IMR-90 (cell line): ENCODE results near the gene ASXL3. TPM values are rescaled to one million over a fixed set of nuclear protein-coding genes. Genes with fewer than 3 reads are reported as not detected.

Experiments
- ATAC-seq: fragments of 200-7000 bp; cut with Tn5 transposase; 2 replicates; pipeline ENCODE4 v1.9.1; 2020; ENCODE audit warnings: low read depth, mild to moderate bottlenecking, moderate library complexity
- BruUV-seq: library from RNA; stranded (reverse); fragments of 400-500 nt; replicated peaks from 2 replicates; lab custom pipeline; 2021; lab: Mats Ljungman, UMichigan
- CTCF ChIA-PET: fragments of 300-600 bp; formaldehyde crosslinking; extraction: SDS; loops from one replicate; lab custom pipeline; 2021; ENCODE audit warnings: antibody characterized with exemption; lab: Yijun Ruan, JAX
- POLR2A ChIA-PET: fragments of 300-600 bp; sonication (Branson Sonifier 250); formaldehyde crosslinking; loops from one replicate; lab custom pipeline; 2022; ENCODE audit warnings: antibody characterized with exemption; ENCODE audit not compliant: unreplicated experiment; lab: Charles Lee
- DNase-seq: peaks from one replicate; pipeline ENCODE4 v3.0.0; 2013
- H2AFZ ChIP-seq: replicated peaks from 2 replicates; pipeline ENCODE3; 2013; ENCODE audit warnings: low read length, mild to moderate bottlenecking; ENCODE audit not compliant: poor library complexity
- H2AK5ac ChIP-seq: 2 replicates; pipeline ENCODE4 v1.6.1; 2013; ENCODE audit warnings: low read depth, low read length, inconsistent platforms
- H2AK9ac ChIP-seq: replicated peaks from 2 replicates; pipeline ENCODE3; 2013; ENCODE audit warnings: mild to moderate bottlenecking, low read depth, low read length, moderate library complexity; ENCODE audit not compliant: poor library complexity
- H2BK120ac ChIP-seq: 2 replicates; pipeline ENCODE4 v1.6.1; 2013; ENCODE audit warnings: low read depth, low read length, inconsistent platforms
- H2BK15ac ChIP-seq: 3 replicates; pipeline ENCODE4 v1.6.1; 2013; ENCODE audit warnings: low read depth, low read length, inconsistent platforms
- H2BK20ac ChIP-seq: 2 replicates; pipeline ENCODE4 v1.6.1; 2013; ENCODE audit warnings: low read depth, mild to moderate bottlenecking, inconsistent platforms, low read length, moderate library complexity
- H2BK5ac ChIP-seq: 2 replicates; pipeline ENCODE4 v1.6.1; 2013; ENCODE audit warnings: mild to moderate bottlenecking, low read depth, low read length, inconsistent platforms; ENCODE audit not compliant: poor library complexity, severe bottlenecking
- H3K14ac ChIP-seq: replicated peaks from 2 replicates; pipeline ENCODE4 v1.6.1; 2013; ENCODE audit warnings: low read depth, low read length, inconsistent platforms
- H3K18ac ChIP-seq: 2 replicates; pipeline ENCODE4 v1.6.1; 2013; ENCODE audit warnings: low read depth, low read length, control low read depth
- H3K23ac ChIP-seq: 2 replicates; pipeline ENCODE4 v1.6.1; 2013; ENCODE audit warnings: low read depth, low read length, inconsistent platforms
- H3K27ac ChIP-seq: 2 replicates; pipeline ENCODE4 v1.5.1; 2013; ENCODE audit warnings: mild to moderate bottlenecking, control low read depth, low read length; ENCODE audit not compliant: insufficient read depth
- H3K27me3 ChIP-seq: 2 replicates; pipeline ENCODE4 v1.6.1; 2013; ENCODE audit warnings: low read length; ENCODE audit not compliant: control insufficient read depth, insufficient read depth
- H3K36me3 ChIP-seq: 2 replicates; pipeline ENCODE4 v1.6.1; 2013; ENCODE audit warnings: low read length, mixed read lengths; ENCODE audit not compliant: control insufficient read depth, insufficient read depth
- H3K4ac ChIP-seq: 2 replicates; pipeline ENCODE4 v1.6.1; 2013; ENCODE audit warnings: low read depth, low read length, inconsistent platforms
- H3K4me1 ChIP-seq: 2 replicates; pipeline ENCODE4 v1.6.1; 2013; ENCODE audit warnings: low read length, mixed read lengths; ENCODE audit not compliant: control insufficient read depth, insufficient read depth
- H3K4me2 ChIP-seq: 2 replicates; pipeline ENCODE4 v1.6.1; 2013; ENCODE audit warnings: low read depth, mild to moderate bottlenecking, control low read depth, low read length, moderate library complexity
- H3K4me3 ChIP-seq: 2 replicates; pipeline ENCODE4 v1.5.1; 2013; ENCODE audit warnings: low read depth, mild to moderate bottlenecking, control low read depth, low read length, moderate library complexity; ENCODE audit not compliant: insufficient read depth
- H3K56ac ChIP-seq: 2 replicates; pipeline ENCODE4 v1.6.1; 2013; ENCODE audit warnings: low read length, inconsistent platforms; ENCODE audit not compliant: insufficient read depth; ENCODE audit errors: extremely low read depth
- H3K79me1 ChIP-seq, 2 experiments: 2 replicates each; pipeline ENCODE4 v1.6.1; 2013; ENCODE audit warnings: low read length in 2 of 2, inconsistent platforms in 1 of 2, low read depth in 1 of 2
- H3K9ac ChIP-seq: 2 replicates; pipeline ENCODE4 v1.6.1; 2013; ENCODE audit warnings: low read depth, low read length, control low read depth
- H3K9me1 ChIP-seq: 2 replicates; pipeline ENCODE4 v1.6.1; 2013; ENCODE audit warnings: low read length, inconsistent platforms; ENCODE audit not compliant: insufficient read depth
- H3K9me3 ChIP-seq: 2 replicates; pipeline ENCODE4 v1.6.1; 2013; ENCODE audit warnings: low read length; ENCODE audit not compliant: control insufficient read depth, insufficient read depth
- H4K20me1 ChIP-seq: 2 replicates; pipeline ENCODE4 v1.6.1; 2013; ENCODE audit warnings: low read length, inconsistent platforms; ENCODE audit not compliant: insufficient read depth
- H4K5ac ChIP-seq: 2 replicates; pipeline ENCODE4 v1.6.1; 2013; ENCODE audit warnings: mild to moderate bottlenecking, low read depth, low read length, control low read depth
- H4K8ac ChIP-seq, 2 experiments: 2 replicates each; pipeline ENCODE4 v1.6.1; 2013; ENCODE audit warnings: low read depth in 2 of 2, low read length in 2 of 2, control low read depth in 1 of 2, inconsistent platforms in 1 of 2
- H4K91ac ChIP-seq: 2 replicates; pipeline ENCODE4 v1.6.1; 2013; ENCODE audit warnings: low read depth, low read length, inconsistent platforms; ENCODE audit not compliant: insufficient read depth
- BHLHE40 ChIP-seq: fragments of 150-350 bp; IDR thresholded peaks from 2 replicates; pipeline ENCODE4 v1.6.1; 2016; ENCODE audit warnings: mild to moderate bottlenecking, low read depth, low read length
- CEBPB ChIP-seq: IDR thresholded peaks from 2 replicates; pipeline ENCODE4 v1.6.1; 2012; ENCODE audit warnings: low read depth, low read length, improper control_type of control experiment
- CHD1 ChIP-seq: IDR thresholded peaks from 2 replicates; pipeline ENCODE4 v1.6.1; 2012; ENCODE audit warnings: low read depth, low read length, improper control_type of control experiment
- CTCF ChIP-seq: conservative IDR thresholded peaks from 2 replicates; pipeline ENCODE4 v1.5.1; 2012; ENCODE audit warnings: mild to moderate bottlenecking, low read depth, low read length, improper control_type of control experiment
- ELK1 ChIP-seq: fragments of 150-350 bp; IDR thresholded peaks from 2 replicates; pipeline ENCODE4 v1.6.1; 2016; ENCODE audit warnings: low read depth, mild to moderate bottlenecking, low read length, moderate library complexity, borderline replicate concordance
- FOS ChIP-seq: fragments of 150-350 bp; IDR thresholded peaks from 2 replicates; pipeline ENCODE4 v1.6.1; 2016; ENCODE audit warnings: low read depth, low read length
- MAFK ChIP-seq: IDR thresholded peaks from 2 replicates; pipeline ENCODE4 v1.6.1; 2012; ENCODE audit warnings: low read depth, low read length, improper control_type of control experiment
- MAZ ChIP-seq: IDR thresholded peaks from 2 replicates; pipeline ENCODE4 v1.6.1; 2012; ENCODE audit warnings: low read depth, mild to moderate bottlenecking, low read length, improper control_type of control experiment, moderate library complexity, borderline replicate concordance
- MXI1 ChIP-seq: IDR thresholded peaks from 2 replicates; pipeline ENCODE4 v1.6.1; 2012; ENCODE audit warnings: low read depth, mild to moderate bottlenecking, low read length, moderate library complexity, borderline replicate concordance
- NFE2L2 ChIP-seq: fragments of 150-350 bp; IDR thresholded peaks from 2 replicates; pipeline ENCODE4 v1.6.1; 2016; ENCODE audit warnings: low read depth, mild to moderate bottlenecking, low read length
- POLR2A ChIP-seq: IDR thresholded peaks from 2 replicates; pipeline ENCODE4 v1.6.1; 2012; ENCODE audit warnings: mild to moderate bottlenecking, low read depth, low read length
- RAD21 ChIP-seq: IDR thresholded peaks from 2 replicates; pipeline ENCODE4 v1.6.1; 2012; ENCODE audit warnings: low read length, improper control_type of control experiment
- RCOR1 ChIP-seq: IDR thresholded peaks from 2 replicates; pipeline ENCODE4 v1.6.1; 2012; ENCODE audit warnings: mild to moderate bottlenecking, low read length, improper control_type of control experiment; ENCODE audit not compliant: insufficient replicate concordance
- RFX5 ChIP-seq: IDR thresholded peaks from 2 replicates; pipeline ENCODE4 v1.8.0; 2012; ENCODE audit warnings: low read depth, mild to moderate bottlenecking, low read length, moderate library complexity
- SMC3 ChIP-seq: fragments of 150-350 bp; IDR thresholded peaks from 2 replicates; pipeline ENCODE4 v1.6.1; 2016; ENCODE audit warnings: low read depth, mild to moderate bottlenecking, antibody characterized with exemption, low read length, moderate library complexity
- USF2 ChIP-seq: fragments of 150-350 bp; IDR thresholded peaks from 2 replicates; pipeline ENCODE4 v1.6.1; 2017; ENCODE audit warnings: mild to moderate bottlenecking, antibody characterized with exemption, low read length, low read depth
- WGBS, 2 experiments: methylation state at CpG; one replicate each; pipeline versions ENCODE4 v1.1.5 to v1.1.7; 2013; ENCODE audit warnings: missing lambda C conversion rate in 2 of 2; ENCODE audit not compliant: insufficient read length in 1 of 2; ENCODE audit errors: extremely low coverage in 2 of 2; 5-methylcytosine and 5-hydroxymethylcytosine counted together
- dilution Hi-C: fragments of 300-500 bp; cut with HindIII; formaldehyde crosslinking; loops from one replicate; pipeline ENCODE4 v1.14.3; 2018; ENCODE audit warnings: low sequenced_read_pairs; ENCODE audit not compliant: unreplicated experiment
- in situ Hi-C: fragments of 300-500 bp; cut with MboI; formaldehyde crosslinking; loops from 3 replicates; pipeline ENCODE4 v1.14.3; 2019; ENCODE audit warnings: low sequenced_read_pairs, inconsistent platforms, mixed read lengths
- intact Hi-C: fragments of 100-400 bp; cut with micrococcal nuclease; formaldehyde crosslinking; loops from 2 replicates; pipeline ENCODE4 v1.10.0; 2022
- polyA plus RNA-seq, 3 experiments: library from polyadenylated mRNA; depleted of rRNA; stranded (reverse); fragments of >200 nt; gene quantifications; 2 replicates each; pipeline ENCODE4 v1.2.3, GENCODE V29; 2012; ENCODE audit warnings: low replicate concordance in 1 of 3
- total RNA-seq: library from RNA; depleted of rRNA; stranded (reverse); fragments of >200 nt; gene quantifications from 2 replicates; pipeline ENCODE4 v1.2.3, GENCODE V29; 2012

ASXL3 gene
- total and polyA plus RNA-seq, 2 of the 4 experiments (the other 2 are of a cell fraction) = 0.03 to 0.54 TPM

GRCh38 chr18:33716061-33716683 lies 138.2 kb downstream of the ASXL3 start:
- no peak overlapping the region for H4K8ac ChIP-seq
- dilution Hi-C loops = no loop called here
- in situ Hi-C loops = no loop called here
- H3K14ac ChIP-seq = no peak overlapping the region
- no peak overlapping the region for H2BK15ac ChIP-seq
- H3K23ac ChIP-seq = no peak overlapping the region
- no peak overlapping the region for H4K91ac ChIP-seq
- no peaks in the 10 kb centered on the region for H3K36me3 ChIP-seq
- H2AFZ ChIP-seq = no peak overlapping the region
- ChIA-PET POLR2A (no interaction called here), CTCF (no interaction called here)
- H3K18ac ChIP-seq = no peak overlapping the region; the same call in 1 of the 2 replicates
- peaks cover 9% of the 10 kb centered on the region; the same call in 1 of the 2 replicates for H3K4me1 ChIP-seq
- H3K9me1 ChIP-seq = no peaks in the 10 kb centered on the region
- no peaks in the 10 kb centered on the region for H3K79me1 ChIP-seq
- no peak overlapping the region for H3K4me2 ChIP-seq
- H2BK20ac ChIP-seq = no peak overlapping the region
- H3K27me3 ChIP-seq = no peaks in the 10 kb centered on the region
- intact Hi-C loops = no loop called here
- H2BK5ac ChIP-seq = no peak overlapping the region
- DNase-seq (no peak), ATAC-seq (no peak)
- no peak overlapping the region for H4K5ac ChIP-seq
- H3K4ac ChIP-seq = no peak overlapping the region
- no peak overlapping the region for H2AK9ac ChIP-seq
- no peak overlapping the region for H3K4me3 ChIP-seq
- no CpG with 5 or more reads among the region's 4 CpGs for WGBS, 2 experiments
- H3K56ac ChIP-seq = no peak overlapping the region
- no peak overlapping the region for H2AK5ac ChIP-seq
- no peaks in the 10 kb centered on the region for H4K20me1 ChIP-seq
- no peak overlapping the region for H3K9ac ChIP-seq
- BruUV-seq = no TSS peak
- TF ChIP-seq SMC3 (no peak), MXI1 (no peak), RAD21 (no peak), BHLHE40 (no peak), FOS (no peak), CHD1 (no peak), MAFK (no peak), CEBPB (no peak), ELK1 (no peak), RFX5 (no peak), NFE2L2 (no peak), RCOR1 (no peak), POLR2A (no peak), CTCF (no peak), MAZ (no peak), USF2 (no peak)
- H3K27ac ChIP-seq = no peak overlapping the region
- H2BK120ac ChIP-seq = no peak overlapping the region
- H3K9me3 ChIP-seq = no peaks in the 10 kb centered on the region
